HFF-Myc (cell line): ENCODE data around the gene TMEM154.

ENCODE experiments used
- DNase-seq: peaks from one replicate; pipeline ENCODE4 v3.0.0-alpha.2; 2011; ENCODE audit warnings: low read depth; ENCODE audit errors: extremely low read depth
- H3K4me3 ChIP-seq: replicated peaks from 2 replicates; pipeline ENCODE4 v1.5.1; 2011; ENCODE audit warnings: low read depth, mild to moderate bottlenecking, control low read depth, low read length
- TF ChIP-seq, protein P1 (sequence below): IDR thresholded peaks from 2 replicates; pipeline ENCODE4 v1.5.1; 2012; ENCODE audit warnings: mild to moderate bottlenecking, low read depth, low read length, control low read depth; ENCODE audit errors: missing control alignments

TMEM154 gene

DNA sequence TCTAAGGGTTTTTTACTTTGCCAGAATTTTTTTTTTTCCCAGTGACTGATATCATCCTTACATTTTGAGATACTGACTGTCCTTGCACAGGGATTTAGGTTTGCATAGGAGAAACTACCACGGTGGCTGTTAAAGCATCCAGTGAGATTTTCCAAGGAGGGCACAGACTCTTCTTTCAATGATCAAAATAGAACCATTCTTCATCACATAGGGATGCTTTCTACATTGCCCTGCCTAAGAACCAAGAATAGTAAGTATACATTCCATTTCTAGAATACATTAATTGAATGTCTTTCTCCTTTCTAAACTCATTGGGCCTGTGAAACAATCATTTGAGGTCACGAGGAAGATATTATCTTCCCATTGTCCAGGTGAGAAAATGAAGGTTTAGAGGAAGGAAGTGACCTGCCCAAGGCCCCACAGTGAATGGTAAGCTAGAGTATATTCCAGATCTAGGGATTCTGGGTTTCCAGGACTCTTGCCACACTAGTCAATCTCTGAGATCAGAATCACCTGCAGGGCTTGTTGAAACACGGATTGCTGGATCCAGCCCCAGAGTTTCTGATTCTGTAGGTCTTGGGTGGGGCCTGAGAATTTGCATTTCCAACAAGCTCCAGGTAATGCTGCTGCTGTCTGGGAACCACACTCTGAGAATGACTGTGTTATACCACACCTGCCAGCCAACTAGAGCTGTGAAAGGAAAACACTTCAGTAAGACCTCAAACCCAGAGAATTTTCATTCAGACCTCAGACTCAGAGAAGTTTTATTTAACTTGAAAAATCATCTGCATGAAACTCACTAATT is 17.7 kb upstream of the TMEM154 start:
- H3K4me3 ChIP-seq = no peak overlapping the region
- TF ChIP-seq, protein P1, sequence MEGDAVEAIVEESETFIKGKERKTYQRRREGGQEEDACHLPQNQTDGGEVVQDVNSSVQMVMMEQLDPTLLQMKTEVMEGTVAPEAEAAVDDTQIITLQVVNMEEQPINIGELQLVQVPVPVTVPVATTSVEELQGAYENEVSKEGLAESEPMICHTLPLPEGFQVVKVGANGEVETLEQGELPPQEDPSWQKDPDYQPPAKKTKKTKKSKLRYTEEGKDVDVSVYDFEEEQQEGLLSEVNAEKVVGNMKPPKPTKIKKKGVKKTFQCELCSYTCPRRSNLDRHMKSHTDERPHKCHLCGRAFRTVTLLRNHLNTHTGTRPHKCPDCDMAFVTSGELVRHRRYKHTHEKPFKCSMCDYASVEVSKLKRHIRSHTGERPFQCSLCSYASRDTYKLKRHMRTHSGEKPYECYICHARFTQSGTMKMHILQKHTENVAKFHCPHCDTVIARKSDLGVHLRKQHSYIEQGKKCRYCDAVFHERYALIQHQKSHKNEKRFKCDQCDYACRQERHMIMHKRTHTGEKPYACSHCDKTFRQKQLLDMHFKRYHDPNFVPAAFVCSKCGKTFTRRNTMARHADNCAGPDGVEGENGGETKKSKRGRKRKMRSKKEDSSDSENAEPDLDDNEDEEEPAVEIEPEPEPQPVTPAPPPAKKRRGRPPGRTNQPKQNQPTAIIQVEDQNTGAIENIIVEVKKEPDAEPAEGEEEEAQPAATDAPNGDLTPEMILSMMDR = no peak
- DNase-seq = no peak

DNA sequence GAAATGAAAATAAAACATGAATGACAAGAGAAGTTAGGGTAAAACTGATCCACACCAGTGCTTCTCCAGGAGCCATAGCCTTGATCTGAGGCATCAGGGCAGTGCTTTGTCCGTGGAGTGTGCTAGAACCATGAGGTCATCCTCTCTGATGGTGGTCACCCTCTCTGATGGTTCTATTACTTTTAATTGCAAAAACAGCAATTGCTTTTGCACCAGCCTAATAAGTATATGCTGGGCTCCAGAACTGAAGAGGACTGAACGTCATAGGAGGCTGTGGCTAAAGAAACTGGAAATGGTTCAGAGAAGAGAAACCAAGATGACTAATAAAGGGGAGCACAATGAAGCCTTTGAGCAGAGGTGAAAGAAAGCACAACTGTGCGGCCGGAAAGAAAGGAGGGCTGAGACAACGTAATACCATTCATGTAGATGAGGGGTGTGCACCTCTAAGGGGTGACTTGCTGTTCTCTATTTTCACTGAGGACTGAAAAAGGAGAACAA is 17.0 kb upstream of the TMEM154 start:
- H3K4me3 ChIP-seq = no peak overlapping the region
- no peak for DNase-seq
- TF ChIP-seq, protein P1 = no peak

DNA sequence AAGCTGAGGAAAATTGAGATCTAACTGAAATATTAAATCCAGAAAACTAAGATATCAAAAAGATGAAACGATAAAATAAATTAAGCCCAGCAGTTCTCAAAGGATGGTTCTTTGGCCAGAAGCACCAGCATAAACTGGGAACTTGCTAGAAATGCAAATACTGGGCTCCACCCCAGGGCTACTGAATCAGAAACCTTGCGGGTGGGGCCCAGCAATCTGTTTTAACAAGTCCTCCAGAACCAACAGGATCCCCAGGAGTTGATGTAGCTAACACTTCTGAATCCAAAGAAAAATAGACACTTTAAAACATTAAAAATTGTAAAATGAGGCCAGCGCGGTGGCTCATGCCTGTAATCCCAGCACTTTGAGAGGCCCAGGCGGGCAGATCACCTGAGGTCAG is 14.1 kb upstream of the TMEM154 start:
- no peak for DNase-seq
- no peak overlapping the region for H3K4me3 ChIP-seq
- TF ChIP-seq, protein P1 = no peak

DNA sequence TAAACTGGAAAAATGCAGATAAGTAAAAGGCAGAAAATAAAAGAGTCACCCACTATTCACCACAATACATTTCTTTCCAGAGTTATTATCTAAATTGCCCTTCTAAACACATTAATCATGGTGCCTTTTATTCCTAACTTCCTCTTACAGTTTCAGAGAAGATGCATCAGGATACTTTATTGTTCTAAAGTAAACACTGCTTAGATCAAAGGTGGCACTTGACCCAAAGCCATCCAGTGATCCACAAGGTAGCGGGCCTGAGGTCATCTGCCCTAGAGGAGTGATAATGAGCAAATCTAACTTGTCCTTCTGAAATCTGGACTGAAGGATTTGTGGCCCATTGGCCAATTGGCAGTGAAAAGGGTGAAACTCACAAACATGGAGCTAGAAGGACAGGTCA is 12.0 kb upstream of the TMEM154 start:
- DNase-seq = no peak
- TF ChIP-seq, protein P1 = no peak
- H3K4me3 ChIP-seq = no peak overlapping the region

DNA sequence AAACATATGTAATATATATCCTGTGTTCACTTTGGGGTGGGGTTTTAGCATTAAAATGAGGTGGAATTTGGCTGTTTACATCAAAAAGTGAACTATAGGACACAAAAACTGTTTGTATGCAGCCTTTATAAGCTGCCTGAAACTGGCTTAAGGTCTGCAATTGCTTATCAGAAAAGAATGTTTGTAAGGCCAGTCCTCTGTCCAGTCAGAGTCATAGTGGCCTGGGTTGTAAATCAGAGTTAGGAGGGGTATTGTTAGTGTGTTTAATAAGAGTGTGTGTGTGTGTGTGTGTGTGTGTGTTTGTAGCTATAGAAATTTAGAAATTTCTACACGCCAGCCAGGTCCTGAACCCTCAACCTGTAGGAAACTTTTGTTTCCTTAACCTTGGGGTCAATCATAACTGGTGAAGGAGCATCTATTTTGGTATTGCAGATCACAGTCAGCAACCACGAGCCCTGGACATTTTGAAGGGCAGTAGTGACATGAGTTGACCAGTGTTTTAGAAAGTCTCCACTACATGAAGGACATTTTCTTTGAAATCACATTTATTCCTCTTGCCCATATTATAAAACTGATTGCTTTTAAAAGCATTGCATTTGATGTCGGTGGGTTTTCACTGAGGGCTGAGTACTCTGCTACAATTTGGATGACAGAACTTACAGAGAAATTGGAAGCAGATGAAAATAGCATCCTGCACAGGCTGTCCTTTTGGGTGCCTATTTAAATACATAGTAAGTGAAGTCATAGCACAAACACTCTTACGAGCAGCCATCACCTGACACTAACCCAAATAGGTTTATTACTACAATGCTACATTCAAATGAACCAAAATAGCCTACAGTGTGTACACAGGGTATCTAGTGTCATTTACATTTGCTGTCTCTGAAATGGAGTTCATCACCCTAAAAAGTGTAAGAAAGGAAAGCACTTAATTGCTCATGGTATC is 11.2 kb upstream of the TMEM154 start:
- TF ChIP-seq, protein P1 = no peak
- DNase-seq = no peak
- H3K4me3 ChIP-seq = no peak overlapping the region

DNA sequence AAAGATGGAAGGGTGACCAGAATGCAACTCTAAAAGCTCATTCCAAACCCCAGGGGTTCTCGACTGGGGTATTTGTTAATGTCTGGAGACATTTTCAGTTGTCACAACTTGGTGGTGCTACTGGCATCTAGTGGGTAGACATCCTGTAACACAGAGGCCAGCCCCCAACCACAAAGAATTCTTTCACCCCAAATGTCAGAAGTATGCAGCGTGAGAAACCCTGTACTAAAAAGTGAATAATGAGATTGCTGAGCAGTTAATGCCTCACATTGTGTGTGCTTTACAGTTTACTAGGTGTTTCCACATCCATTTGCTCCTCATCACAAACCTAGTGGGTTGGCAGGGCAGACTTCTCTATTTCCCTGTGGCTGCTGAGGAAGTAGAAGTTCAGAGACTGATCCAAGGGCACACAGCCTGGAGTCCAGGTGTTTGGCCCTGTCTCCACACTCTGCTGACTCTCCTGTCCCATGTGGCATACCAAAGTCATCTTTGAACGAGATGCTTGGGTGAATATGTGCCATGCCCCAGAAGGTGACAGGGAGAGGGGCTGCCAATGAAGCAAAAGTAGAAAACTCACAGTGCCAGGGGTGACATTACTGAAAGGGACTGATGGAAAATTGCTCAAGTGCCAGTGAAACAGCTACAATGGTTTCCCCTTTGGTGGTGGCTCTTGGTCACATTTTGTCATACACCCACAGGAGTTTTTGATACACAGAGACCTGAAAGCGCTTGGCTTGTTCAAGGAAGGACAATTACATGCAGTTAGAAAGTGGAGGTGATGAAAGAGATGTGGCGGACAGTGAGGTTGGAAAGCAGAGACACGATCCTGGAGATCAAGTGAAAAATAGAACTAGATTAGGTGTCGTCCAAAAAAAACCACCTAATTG is 10.1 kb upstream of the TMEM154 start:
- DNase-seq = no peak
- no peak overlapping the region for H3K4me3 ChIP-seq
- TF ChIP-seq, protein P1 = no peak
